ENCODE results near the gene C11orf68. TPM values are rescaled to one million over a fixed set of nuclear protein-coding genes. Genes with fewer than 3 reads are reported as not detected.
A peak's percentile ranks its signal among the peaks of the same experiment; 100 is the strongest.

The C11orf68 gene
- total RNA-seq, 1 donor from 2014 or later = 83.5 TPM

- Mint-ChIP-seq H3K36me3 (ENCODE audit: unreplicated experiment) (no peaks in the 10 kb centered on the region), H3K27ac (ENCODE audit: unreplicated experiment) (peak overlapping the region; percentile 90), H3K9me3 (ENCODE audit: unreplicated experiment) (no peaks in the 10 kb centered on the region), H3K4me1 (ENCODE audit: unreplicated experiment) (peaks cover 47% of the 10 kb centered on the region), H3K27me3 (ENCODE audit: unreplicated experiment) (no peaks in the 10 kb centered on the region), H3K4me3 (ENCODE audit: unreplicated experiment) (no peak overlapping the region)
- DNase-seq (ENCODE audit: extremely low spot score, unreplicated experiment) = no peak
- TF ChIP-seq, protein P1, sequence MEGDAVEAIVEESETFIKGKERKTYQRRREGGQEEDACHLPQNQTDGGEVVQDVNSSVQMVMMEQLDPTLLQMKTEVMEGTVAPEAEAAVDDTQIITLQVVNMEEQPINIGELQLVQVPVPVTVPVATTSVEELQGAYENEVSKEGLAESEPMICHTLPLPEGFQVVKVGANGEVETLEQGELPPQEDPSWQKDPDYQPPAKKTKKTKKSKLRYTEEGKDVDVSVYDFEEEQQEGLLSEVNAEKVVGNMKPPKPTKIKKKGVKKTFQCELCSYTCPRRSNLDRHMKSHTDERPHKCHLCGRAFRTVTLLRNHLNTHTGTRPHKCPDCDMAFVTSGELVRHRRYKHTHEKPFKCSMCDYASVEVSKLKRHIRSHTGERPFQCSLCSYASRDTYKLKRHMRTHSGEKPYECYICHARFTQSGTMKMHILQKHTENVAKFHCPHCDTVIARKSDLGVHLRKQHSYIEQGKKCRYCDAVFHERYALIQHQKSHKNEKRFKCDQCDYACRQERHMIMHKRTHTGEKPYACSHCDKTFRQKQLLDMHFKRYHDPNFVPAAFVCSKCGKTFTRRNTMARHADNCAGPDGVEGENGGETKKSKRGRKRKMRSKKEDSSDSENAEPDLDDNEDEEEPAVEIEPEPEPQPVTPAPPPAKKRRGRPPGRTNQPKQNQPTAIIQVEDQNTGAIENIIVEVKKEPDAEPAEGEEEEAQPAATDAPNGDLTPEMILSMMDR (IDR thresholded peaks at IDR 0.05) = no peak
These were observed 15.1 kb downstream of the C11orf68 start for GRCh38 chr11:65903715-65904114.

DNA sequence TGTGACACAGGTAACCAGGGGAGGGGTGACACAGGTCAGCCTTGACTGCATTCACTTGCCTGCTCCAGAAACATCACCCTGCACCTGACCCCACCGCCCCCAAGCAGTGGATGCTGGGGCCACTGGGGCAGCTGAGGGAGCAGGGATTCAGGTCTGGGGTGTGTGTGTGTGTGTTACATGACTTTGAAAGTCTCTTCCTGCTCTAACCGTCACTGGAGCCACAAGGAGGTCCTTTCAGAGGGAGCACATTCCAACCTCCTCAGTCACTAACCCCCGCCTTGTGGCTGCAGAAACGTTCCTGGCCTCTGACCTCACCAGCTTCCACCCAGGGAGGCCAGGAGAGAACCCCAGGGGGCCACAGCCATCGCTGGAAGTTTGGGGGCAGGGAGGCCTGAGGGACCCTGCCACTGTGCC is 15.8 kb downstream of the C11orf68 start:
- Mint-ChIP-seq H3K4me3 (ENCODE audit: unreplicated experiment) (no peak overlapping the region), H3K27me3 (ENCODE audit: unreplicated experiment) (no peaks in the 10 kb centered on the region), H3K9me3 (ENCODE audit: unreplicated experiment) (no peaks in the 10 kb centered on the region), H3K4me1 (ENCODE audit: unreplicated experiment) (peaks cover 52% of the 10 kb centered on the region), H3K27ac (ENCODE audit: unreplicated experiment) (peak overlapping the region; percentile 90), H3K36me3 (ENCODE audit: unreplicated experiment) (no peaks in the 10 kb centered on the region)
- TF ChIP-seq, protein P1 (IDR thresholded peaks at IDR 0.05) = no peak
- peak; percentile 81 for DNase-seq (ENCODE audit: extremely low spot score, unreplicated experiment)

GRCh38 chr11:65900899-65901180 is 18.0 kb downstream of the C11orf68 start:
- H3K4me3 Mint-ChIP-seq (ENCODE audit: unreplicated experiment) = peak overlapping the region; percentile 60
- DNase-seq (ENCODE audit: extremely low spot score, unreplicated experiment) = no peak
- peaks cover 57% of the 10 kb centered on the region for H3K4me1 Mint-ChIP-seq (ENCODE audit: unreplicated experiment)
- peak overlapping the region; percentile 90 for H3K27ac Mint-ChIP-seq (ENCODE audit: unreplicated experiment)
- H3K9me3 Mint-ChIP-seq (ENCODE audit: unreplicated experiment) = no peaks in the 10 kb centered on the region
- TF ChIP-seq, protein P1 (IDR thresholded peaks at IDR 0.05) = no peak
- H3K27me3 Mint-ChIP-seq (ENCODE audit: unreplicated experiment) = no peaks in the 10 kb centered on the region
- H3K36me3 Mint-ChIP-seq (ENCODE audit: unreplicated experiment) = no peaks in the 10 kb centered on the region

DNA sequence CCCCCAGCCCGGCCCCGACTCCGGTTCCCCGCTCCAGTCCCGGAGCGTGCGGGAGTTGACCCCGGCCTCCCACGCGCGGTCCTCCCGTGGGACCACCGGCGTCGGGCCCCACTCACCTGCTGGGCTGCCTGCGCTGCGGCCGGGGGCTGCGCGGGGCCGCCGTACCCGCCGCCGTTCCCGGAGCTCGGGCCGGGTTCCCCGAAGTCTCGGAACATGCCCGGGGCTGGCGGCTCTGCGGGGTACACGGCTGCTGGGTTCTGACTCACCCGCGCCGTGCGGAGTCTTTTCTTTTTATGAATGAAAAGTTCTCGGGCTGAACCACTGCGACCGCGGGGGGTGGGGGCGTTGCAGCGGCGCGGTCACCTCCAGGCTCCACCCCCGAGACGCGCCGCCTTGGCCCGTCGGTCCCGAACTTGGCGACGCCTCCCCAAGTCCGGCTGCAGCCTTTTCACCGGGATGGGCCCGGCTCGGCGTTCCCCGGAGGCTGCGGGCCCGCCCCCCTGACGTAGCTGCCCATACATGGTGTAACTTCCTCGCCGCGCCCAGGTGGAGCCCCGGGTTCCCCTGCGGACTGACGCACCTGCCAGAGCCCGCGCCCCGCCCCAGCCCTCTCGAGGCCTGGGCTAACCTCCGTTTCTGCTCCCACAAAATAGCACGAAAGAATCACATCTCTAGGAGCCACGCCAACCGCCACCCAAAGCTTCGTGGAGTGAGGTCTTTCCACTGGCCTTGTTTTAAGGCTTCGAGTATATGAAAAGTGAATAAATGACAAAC is 18.6 kb downstream of the C11orf68 start, which contains the start of gene FOSL1:
Gene FOSL1, minus strand, starts transcription at position 264 of the 774 bp plus-strand sequence. Its CDS starts 49 bp downstream, at position 215.
- DNase-seq (ENCODE audit: extremely low spot score, unreplicated experiment) = peak; percentile 95
- Mint-ChIP-seq H3K9me3 (ENCODE audit: unreplicated experiment) (no peaks in the 10 kb centered on the region), H3K4me3 (ENCODE audit: unreplicated experiment) (peak within 1 kb of the TSS; percentile 90), H3K27me3 (ENCODE audit: unreplicated experiment) (no peaks in the 10 kb centered on the region), H3K4me1 (ENCODE audit: unreplicated experiment) (peaks cover 62% of the 10 kb centered on the region), H3K36me3 (ENCODE audit: unreplicated experiment) (no peaks in the 10 kb centered on the region), H3K27ac (ENCODE audit: unreplicated experiment) (peak within 1 kb of the TSS; percentile 90)
- TF ChIP-seq, protein P1 (IDR thresholded peaks at IDR 0.05) = no peak

- Mint-ChIP-seq H3K4me1 (ENCODE audit: unreplicated experiment) (peaks cover 64% of the 10 kb centered on the region), H3K36me3 (ENCODE audit: unreplicated experiment) (peaks cover 2% of the 10 kb centered on the region), H3K27me3 (ENCODE audit: unreplicated experiment) (no peaks in the 10 kb centered on the region), H3K27ac (ENCODE audit: unreplicated experiment) (peak overlapping the region; percentile 82), H3K4me3 (ENCODE audit: unreplicated experiment) (peak overlapping the region; percentile 90), H3K9me3 (ENCODE audit: unreplicated experiment) (no peaks in the 10 kb centered on the region)
- TF ChIP-seq, protein P1 (IDR thresholded peaks at IDR 0.05) = no peak
- DNase-seq (ENCODE audit: extremely low spot score, unreplicated experiment) = peak; percentile 91
These were observed 19.3 kb downstream of the C11orf68 start for GRCh38 chr11:65899356-65900124.

All from osteocyte (in vitro differentiated cells).